Heart left ventricle (tissue), 13 donors: Measurements from ENCODE around the gene F8.

Experiments used
- CTCF ChIP-seq, 12 donors: fragments of 200-600 bp; sonication (generic) in 4 of 12; IDR thresholded peaks; one replicate each; pipeline versions ENCODE4 v1.5.0 to v1.8.0; 2018 to 2022; ENCODE audit warnings: antibody characterized with exemption in 12 of 12, mild to moderate bottlenecking in 5 of 12
- POLR2A ChIP-seq, 2 donors: fragments of 450-650 bp; IDR thresholded peaks; one replicate each; pipeline ENCODE4 v1.6.1; 2017; ENCODE audit warnings: antibody characterized with exemption in 2 of 2, mild to moderate bottlenecking in 2 of 2, moderate library complexity in 2 of 2
- donor health status: ischemic (EF 13 %, LVEDD 7.1; RV severe dilation, severe dysfunction).
- donor health status: DM: no; HTN: yes; CAD: no.
- donor health status: DM: no; HTN: no; CAD: no.
- donor health status: ischemic (EF 25% LVEDD 6.9; RV normal size, moderate dysfunction).
- donor health status: ischemic (EF 25% LVEDD 5.7; RV mildly dilated, moderate dysfunction).
- donor health status: ischemic (EF 35%, LVEDD 5.7; RV mildly dilated, moderate dysfunction).
- donor health status: nonischemic (EF 11% LVEDD 7.7; RV severe dilation, severe dysfunction).
- donor health status: DM: yes; HTN: yes; CAD: no.
- donor health status: PGD.
- donor health status: ischemic (EF 29% LVEDD 5.4; RV normal size, mild dysfunction).
- donor health status: nonischemic (EF 23%, LVEDD 6.1; RV moderate dilation, normal function).

GRCh38 chrX:154991039-154991438 lies 31.5 kb downstream of the F8 start:
- no peak for TF ChIP-seq CTCF (IDR thresholded peaks at IDR 0.05)
- TF ChIP-seq POLR2A (IDR thresholded peaks at IDR 0.05) = no peak
